Endothelial cell of umbilical vein (primary cell): Measurements from ENCODE around the gene ZNF689.
A peak's percentile ranks its signal among the peaks of the same experiment; 100 is the strongest.

ENCODE experiments used
- POLR2A ChIP-seq: IDR thresholded peaks from 2 replicates; pipeline ENCODE4 v1.6.1; 2012; ENCODE audit warnings: low read depth, mild to moderate bottlenecking, control low read depth, low read length
- POLR2AphosphoS5 ChIP-seq: IDR thresholded peaks from 2 replicates; pipeline ENCODE4 v1.6.1; 2012; ENCODE audit warnings: low read depth, mild to moderate bottlenecking, control low read depth, low read length, moderate library complexity; ENCODE audit not compliant: insufficient read depth
- TF ChIP-seq, protein P1 (sequence below), 2 donors: IDR thresholded peaks; 1 replicate in 1 of 2; 2 replicates in 1 of 2; pipeline ENCODE4 v1.5.1; 2011; ENCODE audit warnings: low read length in 2 of 2, mild to moderate bottlenecking in 2 of 2, moderate library complexity in 2 of 2, control low read depth in 1 of 2, inconsistent platforms in 1 of 2, low read depth in 1 of 2; ENCODE audit not compliant: insufficient read depth in 1 of 2; ENCODE audit errors: extremely low read depth in 1 of 2
- TF ChIP-seq, protein P2 (sequence below): IDR thresholded peaks from 2 replicates; pipeline ENCODE4 v1.6.1; 2011; ENCODE audit not compliant: insufficient read depth, insufficient read length

DNA sequence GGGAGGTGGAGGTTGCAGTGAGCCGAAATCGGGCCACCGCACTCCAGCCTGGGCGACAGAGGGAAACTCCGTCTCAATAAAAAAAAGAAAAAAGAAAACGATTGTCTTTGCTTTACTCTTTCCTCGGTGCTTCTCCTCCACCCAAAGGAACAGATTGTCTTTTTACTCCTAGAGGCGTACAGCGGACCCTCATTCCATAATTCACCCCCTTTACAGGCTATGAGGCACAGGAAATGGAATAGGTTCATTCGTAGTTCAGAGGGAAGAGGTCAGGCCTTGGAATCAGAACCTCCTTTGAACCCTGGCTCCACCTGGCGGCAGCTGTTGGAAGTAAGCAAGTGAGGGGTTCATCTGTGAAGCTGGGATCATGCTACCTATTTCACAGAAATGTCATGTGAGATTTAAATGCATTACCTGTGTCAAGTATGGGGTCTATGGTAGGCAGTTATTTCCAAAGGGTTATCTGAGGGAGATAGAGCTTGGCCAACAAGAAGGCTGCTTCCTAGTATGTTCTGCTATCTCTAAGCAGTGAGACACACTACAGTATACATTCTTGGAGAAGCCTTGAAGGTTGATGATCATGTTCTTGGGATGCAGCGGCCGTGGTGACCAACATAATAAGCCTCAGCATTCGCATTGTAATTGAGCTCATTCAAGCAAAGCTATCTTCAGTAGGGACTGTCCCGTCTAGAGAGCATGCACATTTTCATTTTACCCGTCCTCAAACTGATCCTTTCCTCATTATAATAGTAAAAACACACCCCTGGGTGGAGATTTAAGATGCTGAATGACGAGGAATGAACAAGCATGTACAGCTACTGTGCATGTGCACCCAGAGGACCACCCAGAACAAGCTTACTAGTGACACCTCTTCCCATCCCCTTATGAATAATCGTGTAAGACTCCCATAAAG, 18.7 kb upstream of the ZNF689 start:
- TF ChIP-seq, protein P1, sequence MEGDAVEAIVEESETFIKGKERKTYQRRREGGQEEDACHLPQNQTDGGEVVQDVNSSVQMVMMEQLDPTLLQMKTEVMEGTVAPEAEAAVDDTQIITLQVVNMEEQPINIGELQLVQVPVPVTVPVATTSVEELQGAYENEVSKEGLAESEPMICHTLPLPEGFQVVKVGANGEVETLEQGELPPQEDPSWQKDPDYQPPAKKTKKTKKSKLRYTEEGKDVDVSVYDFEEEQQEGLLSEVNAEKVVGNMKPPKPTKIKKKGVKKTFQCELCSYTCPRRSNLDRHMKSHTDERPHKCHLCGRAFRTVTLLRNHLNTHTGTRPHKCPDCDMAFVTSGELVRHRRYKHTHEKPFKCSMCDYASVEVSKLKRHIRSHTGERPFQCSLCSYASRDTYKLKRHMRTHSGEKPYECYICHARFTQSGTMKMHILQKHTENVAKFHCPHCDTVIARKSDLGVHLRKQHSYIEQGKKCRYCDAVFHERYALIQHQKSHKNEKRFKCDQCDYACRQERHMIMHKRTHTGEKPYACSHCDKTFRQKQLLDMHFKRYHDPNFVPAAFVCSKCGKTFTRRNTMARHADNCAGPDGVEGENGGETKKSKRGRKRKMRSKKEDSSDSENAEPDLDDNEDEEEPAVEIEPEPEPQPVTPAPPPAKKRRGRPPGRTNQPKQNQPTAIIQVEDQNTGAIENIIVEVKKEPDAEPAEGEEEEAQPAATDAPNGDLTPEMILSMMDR (IDR thresholded peaks at IDR 0.05; ENCODE audit: extremely low read depth in 1 of 2, insufficient read depth in 1 of 2, low read depth in 1 of 2, low read length in 2 of 2), result peak; percentile 85 to 91
- no peak for TF ChIP-seq POLR2A
- TF ChIP-seq, protein P2, sequence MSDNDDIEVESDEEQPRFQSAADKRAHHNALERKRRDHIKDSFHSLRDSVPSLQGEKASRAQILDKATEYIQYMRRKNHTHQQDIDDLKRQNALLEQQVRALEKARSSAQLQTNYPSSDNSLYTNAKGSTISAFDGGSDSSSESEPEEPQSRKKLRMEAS, result no peak
- TF ChIP-seq POLR2AphosphoS5, result no peak
